GM12891 (cell line): ENCODE results near the gene POLD2.

ENCODE experiments used
- POLR2A ChIP-seq: IDR thresholded peaks from 2 replicates; pipeline ENCODE4 v1.6.1; 2011; ENCODE audit warnings: low read depth, low read length, control low read depth
- POLR2AphosphoS5 ChIP-seq: IDR thresholded peaks from 2 replicates; pipeline ENCODE4 v1.6.1; 2011; ENCODE audit warnings: low read depth, low read length, control low read depth

DNA sequence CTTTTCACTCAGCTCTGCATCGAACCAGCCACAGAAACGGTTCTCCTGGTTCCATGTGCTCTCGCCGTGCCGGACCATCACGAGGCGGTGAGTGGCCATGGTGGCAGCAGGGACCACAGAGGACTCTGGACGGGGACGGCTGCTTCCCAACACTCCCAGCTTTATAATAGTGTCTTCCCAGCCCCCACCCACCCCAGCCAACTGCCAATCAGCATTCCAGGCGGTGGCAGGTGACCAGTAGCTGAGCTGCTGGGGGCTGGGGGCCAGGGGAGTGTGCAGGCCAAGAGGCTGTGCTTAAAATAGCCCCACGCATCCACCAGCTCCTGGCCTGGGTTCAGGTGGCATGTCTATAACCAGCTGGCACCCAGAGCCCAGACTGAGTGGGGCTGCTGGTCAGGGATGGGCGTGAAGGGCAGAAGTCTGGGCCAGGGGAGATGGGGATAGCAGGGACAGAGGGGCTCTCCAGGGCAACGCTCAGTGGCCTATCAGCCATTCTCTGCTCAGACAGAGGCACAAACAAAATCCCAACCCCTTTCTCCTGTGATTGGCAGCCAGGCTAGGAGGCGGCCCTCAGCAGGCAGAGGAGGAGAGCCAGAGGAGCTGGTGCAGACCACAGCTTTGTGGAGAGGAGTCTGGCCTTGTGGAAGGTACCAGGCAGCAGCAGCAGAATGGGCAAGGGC is 57.8 kb downstream of the POLD2 start, which contains the start of gene PGAM2:
- no peak; the same call in 1 of the 2 replicates for TF ChIP-seq POLR2A
- peak; percentile 57; the same call in 1 of the 2 replicates for TF ChIP-seq POLR2AphosphoS5
